HUES6 (cell line): ENCODE data around the gene MRC2.

Experiments
- H3K27ac ChIP-seq: 2 replicates; pipeline ENCODE4 v1.7.0; 2013; ENCODE audit warnings: low read depth, mild to moderate bottlenecking, low read length, inconsistent platforms
- H3K27me3 ChIP-seq: 2 replicates; pipeline ENCODE4 v1.6.1; 2013; ENCODE audit warnings: low read length; ENCODE audit not compliant: control insufficient read depth, insufficient read depth
- H3K36me3 ChIP-seq: 2 replicates; pipeline ENCODE4 v1.6.1; 2013; ENCODE audit warnings: low read length; ENCODE audit not compliant: control insufficient read depth, insufficient read depth
- H3K4me1 ChIP-seq: 2 replicates; pipeline ENCODE4 v1.6.1; 2013; ENCODE audit warnings: low read length; ENCODE audit not compliant: control insufficient read depth, insufficient read depth
- H3K4me3 ChIP-seq: 2 replicates; pipeline ENCODE4 v1.5.1; 2013; ENCODE audit warnings: low read depth, low read length
- H3K9ac ChIP-seq: one replicate; pipeline ENCODE4 v1.6.1; 2013; ENCODE audit warnings: mild to moderate bottlenecking, low read length
- H3K9me3 ChIP-seq: 2 replicates; pipeline ENCODE4 v1.6.1; 2013; ENCODE audit warnings: low read depth, low read length; ENCODE audit not compliant: control insufficient read depth, insufficient read depth

MRC2 gene

GRCh38 chr17:62735044-62735651 lies 107.7 kb downstream of the MRC2 start:
- H3K9me3 ChIP-seq = no peaks in the 10 kb centered on the region

GRCh38 chr17:62737513-62737912 lies 110.0 kb downstream of the MRC2 start:
- no peaks in the 10 kb centered on the region for H3K9me3 ChIP-seq
- peaks cover 24% of the 10 kb centered on the region for H3K4me1 ChIP-seq
- no peak overlapping the region for H3K27ac ChIP-seq
- no peaks in the 10 kb centered on the region for H3K36me3 ChIP-seq
- no peak overlapping the region for H3K4me3 ChIP-seq
- H3K9ac ChIP-seq = no peak overlapping the region
- H3K27me3 ChIP-seq = no peaks in the 10 kb centered on the region

More at GRCh38 chr17:62735044-62735651, 107.7 kb downstream of the MRC2 start:
- no peaks in the 10 kb centered on the region for H3K27me3 ChIP-seq
- H3K4me1 ChIP-seq = peaks cover 26% of the 10 kb centered on the region
- no peak overlapping the region for H3K4me3 ChIP-seq
- no peak overlapping the region for H3K27ac ChIP-seq
- no peak overlapping the region for H3K9ac ChIP-seq
- H3K36me3 ChIP-seq = no peaks in the 10 kb centered on the region

GRCh38 chr17:62738281-62738680 lies 110.8 kb downstream of the MRC2 start:
- no peaks in the 10 kb centered on the region for H3K9me3 ChIP-seq
- no peak overlapping the region for H3K9ac ChIP-seq
- no peak overlapping the region for H3K4me3 ChIP-seq
- no peaks in the 10 kb centered on the region for H3K36me3 ChIP-seq
- H3K27me3 ChIP-seq = no peaks in the 10 kb centered on the region
- peaks cover 24% of the 10 kb centered on the region for H3K4me1 ChIP-seq
- no peak overlapping the region for H3K27ac ChIP-seq

DNA sequence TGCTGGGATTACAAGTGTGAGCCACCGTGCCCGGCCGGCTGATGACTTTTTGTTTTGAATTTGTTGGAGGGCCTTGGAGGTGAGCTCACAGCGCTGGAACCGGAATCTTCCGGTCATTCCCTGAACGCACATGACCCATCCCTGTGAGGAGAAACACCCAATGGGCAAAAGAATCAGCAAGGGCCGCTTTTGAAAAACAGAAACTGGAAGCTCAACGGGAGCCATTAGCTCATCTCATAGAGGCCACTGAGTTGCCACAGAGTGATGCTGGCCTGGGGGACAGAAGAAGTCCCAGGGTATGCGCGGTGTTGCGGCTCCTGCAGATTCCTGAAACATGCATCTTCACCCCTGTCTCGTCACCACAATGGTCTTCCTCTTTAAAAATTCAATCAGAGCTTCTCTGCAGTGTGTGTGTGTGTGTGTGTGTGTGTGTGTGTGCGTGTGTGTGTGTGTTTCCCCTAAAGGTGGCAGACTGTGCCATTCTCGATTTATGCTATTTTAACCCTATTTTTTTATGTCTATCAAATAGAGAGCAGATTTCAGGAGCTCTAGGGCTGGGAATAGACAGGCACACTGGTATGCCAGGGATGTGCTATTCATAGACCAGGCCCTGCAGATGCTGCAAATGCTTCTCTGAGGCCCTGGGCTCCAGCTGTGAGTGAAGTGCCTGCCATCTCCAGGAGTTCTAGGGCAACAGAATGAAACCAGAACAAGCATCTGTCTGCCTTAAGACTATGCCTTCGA lies 112.3 kb downstream of the MRC2 start:
- Histone ChIP-seq H3K4me3 (no peak overlapping the region), H3K36me3 (no peaks in the 10 kb centered on the region), H3K27ac (no peak overlapping the region), H3K4me1 (peaks cover 22% of the 10 kb centered on the region), H3K27me3 (no peaks in the 10 kb centered on the region), H3K9me3 (no peaks in the 10 kb centered on the region), H3K9ac (no peak overlapping the region)

DNA sequence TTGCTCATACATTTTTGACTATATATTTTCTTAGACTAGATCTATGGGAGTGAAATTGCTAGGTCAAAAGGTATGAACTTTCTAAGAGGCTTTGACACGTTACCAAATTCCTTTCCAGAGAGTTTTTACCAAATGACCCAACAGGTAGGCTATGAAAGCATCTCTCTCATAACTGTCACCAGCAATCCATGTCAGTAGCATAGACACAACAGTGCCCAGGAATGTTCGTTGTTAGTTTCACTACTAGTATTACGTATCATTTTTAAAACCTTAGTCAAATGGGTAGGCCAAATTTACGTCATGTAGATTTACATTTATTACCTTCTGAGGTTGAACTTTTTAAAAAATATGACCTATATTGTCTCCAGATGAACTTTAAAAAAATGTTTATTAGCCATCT lies 113.8 kb downstream of the MRC2 start:
- H3K4me3 ChIP-seq = no peak overlapping the region
- no peaks in the 10 kb centered on the region for H3K27me3 ChIP-seq
- no peaks in the 10 kb centered on the region for H3K36me3 ChIP-seq
- no peak overlapping the region for H3K9ac ChIP-seq
- H3K4me1 ChIP-seq = peaks cover 10% of the 10 kb centered on the region; the same call in 1 of the 2 replicates
- H3K9me3 ChIP-seq = no peaks in the 10 kb centered on the region
- H3K27ac ChIP-seq = no peak overlapping the region
